Spleen (tissue), 11 donors: Measurements from ENCODE around the gene OS9. TPM values are rescaled to one million over a fixed set of nuclear protein-coding genes. Genes with fewer than 3 reads are reported as not detected.
A peak's percentile ranks its signal among the peaks of the same experiment; 100 is the strongest.

Source experiments
- DNase-seq: peaks from one replicate; pipeline ENCODE4 v3.0.0-alpha.2; 2020
- H3K27ac ChIP-seq, 8 donors: fragments of 200-600 bp; sonication (generic) in 7 of 8; 1 replicate in 4 of 8; 2 replicates in 4 of 8; pipeline versions ENCODE4 v1.5.0 to v1.8.0; 2016 to 2021; ENCODE audit warnings: inconsistent platforms in 4 of 8, mild to moderate bottlenecking in 4 of 8, moderate library complexity in 1 of 8
- H3K27me3 ChIP-seq, 7 donors: fragments of 200-600 bp; sonication (generic) in 6 of 7; replicated peaks in 1 of 7; 1 replicate in 4 of 7; 2 replicates in 3 of 7; pipeline versions ENCODE4 v1.5.0 to v1.8.0; 2016 to 2021; ENCODE audit warnings: inconsistent platforms in 3 of 7, mild to moderate bottlenecking in 1 of 7
- H3K36me3 ChIP-seq, 6 donors: fragments of 200-600 bp; sonication (generic) in 5 of 6; 1 replicate in 4 of 6; 2 replicates in 2 of 6; pipeline versions ENCODE4 v1.5.0 to v1.8.0; 2016 to 2021; ENCODE audit warnings: inconsistent platforms in 2 of 6
- H3K4me1 ChIP-seq, 6 donors: fragments of 200-600 bp; sonication (generic) in 5 of 6; 1 replicate in 3 of 6; 2 replicates in 3 of 6; pipeline versions ENCODE4 v1.5.0 to v1.8.0; 2016 to 2021; ENCODE audit warnings: inconsistent platforms in 3 of 6
- H3K4me3 ChIP-seq, 8 donors: fragments of 200-600 bp; sonication (generic) in 7 of 8; 1 replicate in 4 of 8; 2 replicates in 4 of 8; pipeline versions ENCODE4 v1.5.0 to v1.8.0; 2016 to 2021; ENCODE audit warnings: inconsistent platforms in 4 of 8, mild to moderate bottlenecking in 4 of 8, moderate library complexity in 2 of 8
- H3K9me3 ChIP-seq, 8 donors: fragments of 200-600 bp; sonication (generic) in 7 of 8; 1 replicate in 4 of 8; 2 replicates in 4 of 8; pipeline versions ENCODE4 v1.5.0 to v1.8.0; 2016 to 2021; ENCODE audit warnings: inconsistent platforms in 4 of 8
- POLR2A ChIP-seq, 3 donors: fragments of 450-650 bp; IDR thresholded peaks; one replicate each; pipeline ENCODE4 v1.5.1; 2017; ENCODE audit warnings: antibody characterized with exemption in 3 of 3, mild to moderate bottlenecking in 1 of 3
- POLR2AphosphoS5 ChIP-seq, 3 donors: sonication (generic); formaldehyde crosslinking; IDR thresholded peaks; one replicate each; pipeline ENCODE4 v1.5.1; 2017; ENCODE audit warnings: antibody characterized with exemption in 3 of 3
- WGBS, 5 donors: extraction: QIAGEN DNeasy Blood & Tissue Kit in 3 of 5; methylation state at CpG; one replicate each; pipeline versions ENCODE4 v1.1.5 to v1.1.7; 2013 to 2018; 5-methylcytosine and 5-hydroxymethylcytosine counted together
- intact Hi-C: fragments of 100-400 bp; cut with DNase I; formaldehyde crosslinking; loops from one replicate; pipeline ENCODE4 v1.15.0; 2023; ENCODE audit warnings: low total_unique reads
- polyA plus RNA-seq, 3 donors: library from polyadenylated mRNA; stranded (reverse); fragments of 200-250 nt; gene quantifications; one replicate each; pipeline ENCODE4 v1.2.1, GENCODE V29; 2013
- total RNA-seq, 7 donors: library from RNA; depleted of rRNA in 3 of 7; stranded (reverse); fragments of >200 nt in 3 of 7; fragmentation: NEBNext Ultra II Directional in 4 of 7; extraction: Animal tissue kit (Norgen Biotek cat#: 25700) in 4 of 7; gene quantifications; one replicate each; pipeline versions ENCODE4 v1.1.0 to v1.2.1, GENCODE V29; 2016 to 2021
- TF ChIP-seq, protein P1 (sequence below), 11 experiments: fragments of 200-600 bp in 7 of 11; fragments of 450-650 bp in 4 of 11; sonication (generic) in 4 of 11; IDR thresholded peaks in 8 of 11; conservative IDR thresholded peaks in 3 of 11; 1 replicate in 7 of 11; 2 replicates in 4 of 11; pipeline versions ENCODE4 v1.4.0 to v1.8.0; 2016 to 2021; ENCODE audit warnings: antibody characterized with exemption in 11 of 11, inconsistent platforms in 4 of 11, mild to moderate bottlenecking in 1 of 11
- donor health status: healthy with polysubstance abuse.
- donor health status: DM: no; HTN: no; CAD: no; lungs with moderate emphysema.
- donor health status: DM: no; HTN: no; CAD: no.
- donor health status: Bipolar disorder and iron deficiency.
- donor health status: healthy.
- donor health status: DM: no; HTN: no; CAD: no.
- donor health status: DM: yes; HTN: yes; CAD: no.

Gene OS9
- total and polyA plus RNA-seq, 10 donors: 94.9 to 323 (median 253) TPM

DNA sequence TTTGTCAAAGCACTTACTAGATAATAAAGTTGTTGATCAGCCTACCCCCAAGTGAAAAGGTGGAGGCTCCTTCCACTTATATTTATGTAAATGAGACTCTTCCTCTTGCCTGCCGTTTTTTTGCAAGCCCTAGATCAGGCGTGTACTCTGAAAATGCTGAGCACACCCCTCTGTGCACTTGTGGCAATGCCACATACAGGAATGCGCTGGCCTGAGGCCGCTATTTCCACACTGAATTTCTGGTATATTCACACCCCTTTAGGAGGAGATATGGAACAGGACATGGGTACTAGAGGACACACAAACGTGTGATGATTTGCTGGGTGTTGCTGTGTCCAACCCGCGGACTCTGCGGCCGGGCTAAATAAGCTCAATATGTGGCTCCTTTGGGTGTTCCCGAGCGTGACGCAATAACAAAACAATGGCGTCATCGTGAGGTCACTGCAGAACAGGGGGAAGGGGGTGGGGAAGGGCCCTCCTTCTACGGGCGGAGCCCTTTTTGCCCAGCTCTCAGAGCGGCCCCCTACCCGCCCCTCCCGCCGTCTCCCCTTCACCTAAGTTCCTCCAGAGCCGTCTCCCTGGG is 50.4 kb downstream of the OS9 start:
- Histone ChIP-seq H3K27ac (peak overlapping the region; percentile 86 to 94 (median 92)), H3K27me3 (peaks cover 0 to 9% (median 0%) of the 10 kb centered on the region in 7 donors), H3K4me3 (peak overlapping the region; percentile 42 to 78 (median 63)), H3K36me3 (peaks cover 0 to 44% (median 27%) of the 10 kb centered on the region in 6 donors), H3K9me3 (no peaks in the 10 kb centered on the region), H3K4me1 (peaks cover 18 to 67% (median 55%) of the 10 kb centered on the region in 6 donors)
- TF ChIP-seq POLR2A (IDR thresholded peaks at IDR 0.05): no peak
- TF ChIP-seq POLR2AphosphoS5 (IDR thresholded peaks at IDR 0.05): no peak
- TF ChIP-seq, protein P1, sequence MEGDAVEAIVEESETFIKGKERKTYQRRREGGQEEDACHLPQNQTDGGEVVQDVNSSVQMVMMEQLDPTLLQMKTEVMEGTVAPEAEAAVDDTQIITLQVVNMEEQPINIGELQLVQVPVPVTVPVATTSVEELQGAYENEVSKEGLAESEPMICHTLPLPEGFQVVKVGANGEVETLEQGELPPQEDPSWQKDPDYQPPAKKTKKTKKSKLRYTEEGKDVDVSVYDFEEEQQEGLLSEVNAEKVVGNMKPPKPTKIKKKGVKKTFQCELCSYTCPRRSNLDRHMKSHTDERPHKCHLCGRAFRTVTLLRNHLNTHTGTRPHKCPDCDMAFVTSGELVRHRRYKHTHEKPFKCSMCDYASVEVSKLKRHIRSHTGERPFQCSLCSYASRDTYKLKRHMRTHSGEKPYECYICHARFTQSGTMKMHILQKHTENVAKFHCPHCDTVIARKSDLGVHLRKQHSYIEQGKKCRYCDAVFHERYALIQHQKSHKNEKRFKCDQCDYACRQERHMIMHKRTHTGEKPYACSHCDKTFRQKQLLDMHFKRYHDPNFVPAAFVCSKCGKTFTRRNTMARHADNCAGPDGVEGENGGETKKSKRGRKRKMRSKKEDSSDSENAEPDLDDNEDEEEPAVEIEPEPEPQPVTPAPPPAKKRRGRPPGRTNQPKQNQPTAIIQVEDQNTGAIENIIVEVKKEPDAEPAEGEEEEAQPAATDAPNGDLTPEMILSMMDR (IDR thresholded peaks at IDR 0.05 in 8 of 11, conservative IDR thresholded peaks at IDR 0.05 in 3 of 11): no peak
- 7 to 12% (median 10%) methylated on average over 21 of the region's 21 CpGs for WGBS, 5 donors
- intact Hi-C loops: no loop called here
- peak; percentile 90 for DNase-seq

DNA sequence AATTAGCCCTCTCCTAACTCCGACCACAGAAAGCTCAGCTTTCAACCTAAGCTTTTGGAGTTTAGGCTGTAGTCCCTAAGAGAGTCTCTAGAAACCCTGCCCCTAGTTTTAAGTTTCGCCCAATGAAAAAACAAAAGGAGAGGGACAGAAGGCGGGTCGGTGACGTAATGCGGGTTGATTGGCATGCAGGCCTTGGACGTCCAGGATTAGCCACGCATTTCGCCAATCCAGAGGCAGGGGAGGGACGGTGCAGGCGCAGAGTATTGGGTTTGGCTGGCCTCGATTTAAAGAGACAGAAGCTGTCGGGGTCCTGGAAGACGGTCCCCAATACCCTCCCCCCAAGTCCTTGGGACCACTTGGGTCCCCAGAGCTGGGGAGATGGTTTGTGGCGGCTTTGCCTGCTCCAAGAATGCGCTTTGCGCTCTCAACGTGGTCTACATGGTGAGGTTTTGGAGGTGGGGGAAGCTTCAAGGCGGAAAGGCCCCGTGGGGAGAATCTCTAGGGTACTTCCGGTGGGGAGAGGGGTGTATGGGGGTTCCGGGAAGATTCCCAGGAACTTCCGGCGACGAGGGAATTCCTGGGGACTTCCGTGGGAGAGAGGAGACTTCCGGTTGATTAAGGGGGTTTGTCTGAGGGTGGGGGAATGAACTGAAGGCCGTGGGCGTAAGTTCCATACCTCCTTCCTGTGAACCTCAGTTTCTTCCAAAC is 51.0 kb downstream of the OS9 start, which contains the start of gene TSPAN31:
TSS of gene TSPAN31 (plus strand) at position 263 of the 708 bp plus-strand sequence. CDS start at position 379, 116 bp downstream.
- TF ChIP-seq POLR2AphosphoS5 (IDR thresholded peaks at IDR 0.05) (peak; percentile 69 to 91 (median 89)), POLR2A (IDR thresholded peaks at IDR 0.05) (peak in 1 of 3 donors; percentile 73)
- TF ChIP-seq, protein P1 (IDR thresholded peaks at IDR 0.05 in 8 of 11, conservative IDR thresholded peaks at IDR 0.05 in 3 of 11): peak in 5 of 11 experiments; percentile 21 to 38 (median 26)
- peak; percentile 98 for DNase-seq
- H3K4me1 ChIP-seq: peaks cover 18 to 63% (median 49%) of the 10 kb centered on the region in 6 donors
- WGBS, 5 donors: 0 to 2% (median 1%) methylated on average over 29 of the region's 29 CpGs
- H3K36me3 ChIP-seq: peaks cover 0 to 44% (median 31%) of the 10 kb centered on the region in 6 donors
- H3K27ac ChIP-seq: peak within 1 kb of the TSS; percentile 86 to 94 (median 92)
- peak within 1 kb of the TSS; percentile 42 to 78 (median 63) for H3K4me3 ChIP-seq
- peaks cover 0 to 5% (median 0%) of the 10 kb centered on the region in 7 donors for H3K27me3 ChIP-seq
- intact Hi-C loops: no loop called here
- no peaks in the 10 kb centered on the region for H3K9me3 ChIP-seq

GRCh38 chr12:57745485-57745881 is 51.6 kb downstream of the OS9 start:
- WGBS, 5 donors: 44 to 56% (median 54%) methylated on average over 7 to 8 of the region's 8 CpGs
- intact Hi-C loops: no loop called here
- TF ChIP-seq POLR2A (IDR thresholded peaks at IDR 0.05) (no peak), POLR2AphosphoS5 (IDR thresholded peaks at IDR 0.05) (no peak)
- TF ChIP-seq, protein P1 (IDR thresholded peaks at IDR 0.05 in 8 of 11, conservative IDR thresholded peaks at IDR 0.05 in 3 of 11): no peak
- Histone ChIP-seq H3K27ac (peak overlapping the region; percentile 86 to 94 (median 92)), H3K4me1 (peaks cover 18 to 63% (median 45%) of the 10 kb centered on the region in 6 donors), H3K27me3 (no peaks in the 10 kb centered on the region), H3K9me3 (no peaks in the 10 kb centered on the region), H3K4me3 (peak overlapping the region; percentile 42 to 78 (median 63)), H3K36me3 (peaks cover 0 to 46% (median 36%) of the 10 kb centered on the region in 6 donors)
- peak; percentile 74 for DNase-seq

DNA sequence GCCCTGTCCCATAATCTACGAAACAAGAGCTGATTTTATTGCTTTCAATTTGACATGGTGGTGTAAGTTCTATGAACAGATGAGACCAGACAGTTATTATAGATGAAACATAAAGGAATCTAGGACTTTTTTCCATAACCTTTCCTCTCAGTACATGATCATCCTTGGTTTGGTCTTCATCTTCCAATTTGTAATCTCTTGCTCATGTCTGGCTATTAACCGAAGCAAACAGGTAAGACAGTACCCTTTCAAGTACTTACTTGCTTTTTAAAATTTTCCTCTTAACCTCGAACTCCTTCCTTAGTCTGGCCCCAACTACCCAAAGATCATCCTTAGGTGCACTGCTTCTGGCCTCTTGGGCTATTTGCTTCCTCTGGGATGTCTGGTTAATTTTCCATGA is 52.1 kb downstream of the OS9 start:
- intact Hi-C loops: no loop called here
- WGBS, 5 donors: 85 to 90% (median 88%) methylated on average over 3 of the region's 3 CpGs
- H3K4me1 ChIP-seq: peaks cover 18 to 63% (median 45%) of the 10 kb centered on the region in 6 donors
- DNase-seq: no peak
- no peaks in the 10 kb centered on the region for H3K27me3 ChIP-seq
- H3K4me3 ChIP-seq: peak overlapping the region in 4 of 8 donors; percentile 42 to 78 (median 62)
- peak overlapping the region in 6 of 8 donors; percentile 86 to 94 (median 92) for H3K27ac ChIP-seq
- no peaks in the 10 kb centered on the region for H3K9me3 ChIP-seq
- no peak for TF ChIP-seq POLR2AphosphoS5 (IDR thresholded peaks at IDR 0.05)
- TF ChIP-seq, protein P1 (IDR thresholded peaks at IDR 0.05 in 8 of 11, conservative IDR thresholded peaks at IDR 0.05 in 3 of 11): no peak
- peaks cover 0 to 52% (median 39%) of the 10 kb centered on the region in 6 donors for H3K36me3 ChIP-seq
